ENCODE measurements around the gene MSRB3. TPM values are rescaled to one million over a fixed set of nuclear protein-coding genes. Genes with fewer than 3 reads are reported as not detected.

The MSRB3 gene
- total and polyA plus RNA-seq, 2 donors (not counting 3 experiments of a cell fraction or from before 2014, with no cell fraction given): 20.0 to 59.3 TPM

GRCh38 chr12:65275627-65276026 is 2.9 kb upstream of the MSRB3 start:
- Histone ChIP-seq H3K4me1 (ENCODE audit: control insufficient read depth, extremely low read depth, insufficient read depth, low read length) (peaks cover 17% of the 10 kb centered on the region), H3K9me1 (replicated peaks; ENCODE audit: control insufficient read depth, extremely low read depth, insufficient read depth, low read length) (no peaks in the 10 kb centered on the region), H3K9me3 (replicated peaks; ENCODE audit: control insufficient read depth, insufficient read depth, low read length) (no peaks in the 10 kb centered on the region), H4K20me1 (replicated peaks; ENCODE audit: control insufficient read depth, extremely low read depth, insufficient read depth, low read length) (no peaks in the 10 kb centered on the region), H3K27me3 (ENCODE audit: control insufficient read depth in 2 of 2, insufficient read depth in 2 of 2, low read length in 2 of 2) (no peaks in the 10 kb centered on the region), H3K79me2 (ENCODE audit: control insufficient read depth, insufficient read depth, low read length) (peaks cover 17% of the 10 kb centered on the region), H3K4me3 (replicated peaks in 1 of 3; ENCODE audit: insufficient read depth in 1 of 3, low read depth in 1 of 3, low read length in 3 of 3) (no peak overlapping the region), H3K9ac (replicated peaks; ENCODE audit: extremely low read depth, insufficient read depth, low read length) (no peak overlapping the region), H3K27ac (ENCODE audit: insufficient read depth, low read depth, low read length) (no peak overlapping the region), H2AFZ (ENCODE audit: low read depth, low read length) (no peak overlapping the region), H3K36me3 (ENCODE audit: control insufficient read depth in 2 of 2, extremely low read depth in 1 of 2, insufficient read depth in 2 of 2, low read length in 2 of 2) (no peaks in the 10 kb centered on the region), H3K4me2 (ENCODE audit: insufficient read depth, low read length) (no peak overlapping the region)
- ChIA-PET POLR2A (no interaction called here), CTCF (interaction anchor here (1.2 kb wide), 1 partner anchor 43 kb away, joined by 4 read pairs; no protein-coding TSS in a partner anchor)
- TF ChIP-seq GATA2 (IDR thresholded peaks at IDR 0.05; ENCODE audit: insufficient read depth, insufficient read length, low read depth, low read length) (no peak), FOS (IDR thresholded peaks at IDR 0.05; ENCODE audit: borderline replicate concordance, insufficient read depth, low read length) (no peak), POLR2AphosphoS5 (IDR thresholded peaks at IDR 0.05; ENCODE audit: insufficient read depth, low read depth, low read length) (no peak), JUN (IDR thresholded peaks at IDR 0.05; ENCODE audit: borderline replicate concordance, insufficient read depth, insufficient read length, low read depth) (no peak), CTCF (IDR thresholded peaks at IDR 0.05; ENCODE audit: extremely low read depth in 1 of 2, insufficient read depth in 1 of 2, low read depth in 1 of 2, low read length in 2 of 2) (no peak), MYC (IDR thresholded peaks at IDR 0.05; ENCODE audit: low read depth, low read length) (no peak), EZH2 (IDR thresholded peaks at IDR 0.05; ENCODE audit: borderline replicate concordance, low read depth, low read length, severe bottlenecking) (no peak), POLR2A (IDR thresholded peaks at IDR 0.05; ENCODE audit: low read depth, low read length) (no peak), MAX (IDR thresholded peaks at IDR 0.05; ENCODE audit: insufficient read depth, insufficient read length) (no peak)
- dilution Hi-C loops (cut with MboI; ENCODE audit: extremely low pct_ligation_motif_present, low sequenced_read_pairs) (no loop called here), intact Hi-C loops (cut with micrococcal nuclease) (no loop called here)
- FAIRE-seq (no peak), DNase-seq (ENCODE audit: low read depth, low spot score) (no peak)
- no TSS peak for BruUV-seq (replicated peaks)
